Stimulated activated CD4-positive, alpha-beta T cell treated with anti-CD3 and anti-CD28 coated beads, Interleukin-15, amount 100 ng/mL, for 1 hour (primary cell): ENCODE results near the gene PATE4.
"Not testable (repeated sequence)": the region's sequence is repeated elsewhere in the genome, so short reads cannot be mapped to it uniquely, and the experiment has no call there.

Experiments
- DNase-seq, 2 donors: peaks; one replicate each; pipeline ENCODE4 v3.0.0-alpha.2; 2020; ENCODE audit warnings: low read depth in 1 of 2, low spot score in 1 of 2

PATE4 gene, protein sequence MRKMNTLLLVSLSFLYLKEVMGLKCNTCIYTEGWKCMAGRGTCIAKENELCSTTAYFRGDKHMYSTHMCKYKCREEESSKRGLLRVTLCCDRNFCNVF

DNA sequence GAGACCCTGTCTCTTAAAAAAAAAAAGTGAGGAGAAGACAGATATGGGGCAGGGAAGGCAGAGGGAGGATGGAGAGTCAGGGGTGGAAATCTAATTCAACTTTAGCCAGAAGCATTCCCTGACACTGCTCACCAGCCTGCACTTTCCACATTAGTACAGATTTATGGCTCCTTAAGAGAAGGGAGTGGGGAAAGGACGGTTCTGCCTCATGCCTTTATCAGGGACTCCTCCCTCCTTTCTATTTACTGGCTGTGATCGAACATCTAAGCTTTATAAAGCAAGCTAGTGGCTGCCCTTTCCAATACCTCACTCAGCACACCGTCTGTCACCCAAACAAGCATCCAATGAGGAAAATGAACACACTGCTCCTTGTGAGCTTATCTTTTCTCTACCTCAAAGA is at the start of gene PATE4:
TSS of gene PATE4 (plus strand) at position 301 of the 400 bp plus-strand sequence. CDS start at position 345, 44 bp downstream.
- DNase-seq, result no peak

DNA sequence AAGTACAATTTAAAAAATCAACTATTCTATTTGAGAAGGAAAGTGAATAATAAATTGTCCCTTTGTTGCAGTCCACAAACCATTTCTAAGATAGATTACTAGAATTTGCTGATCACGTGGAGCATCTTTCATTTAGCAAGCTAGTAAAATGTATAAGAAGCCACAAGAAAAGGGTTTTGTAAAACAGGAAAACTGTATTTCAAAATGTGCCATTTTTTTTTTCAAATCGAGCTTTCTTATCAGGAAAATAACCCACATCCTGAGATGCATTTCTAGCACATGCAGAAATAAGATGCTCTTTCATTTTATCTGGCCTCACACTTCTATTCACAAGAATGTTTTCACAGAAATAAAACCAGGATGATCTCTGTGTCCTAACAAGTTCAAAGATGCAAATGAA is 48.4 kb upstream of the PATE4 start:
- no peak for DNase-seq

DNA sequence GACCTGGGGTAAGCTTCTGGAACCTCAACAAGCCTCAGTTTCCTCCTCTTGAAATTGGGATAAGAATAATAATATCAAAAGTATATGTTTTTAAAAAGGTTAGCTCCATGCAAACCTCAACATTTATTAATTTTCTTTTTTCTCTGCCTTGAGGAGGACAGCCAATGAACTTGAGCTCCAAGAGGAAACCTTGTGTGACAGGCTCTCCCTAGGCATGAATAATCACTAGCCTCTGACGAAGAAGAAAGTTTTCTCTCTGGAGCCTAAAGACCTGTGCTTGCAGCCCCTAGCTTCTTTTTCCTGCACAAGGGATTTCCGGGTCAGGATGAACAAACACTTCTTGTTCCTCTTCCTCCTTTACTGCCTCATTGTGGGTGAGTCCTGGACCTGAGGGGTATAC is 45.3 kb upstream of the PATE4 start, which contains the start of gene PATE3:
TSS of gene PATE3 (plus strand) at position 301 of the 400 bp plus-strand sequence. CDS start at position 326, 25 bp downstream.
- DNase-seq, result no peak

DNA sequence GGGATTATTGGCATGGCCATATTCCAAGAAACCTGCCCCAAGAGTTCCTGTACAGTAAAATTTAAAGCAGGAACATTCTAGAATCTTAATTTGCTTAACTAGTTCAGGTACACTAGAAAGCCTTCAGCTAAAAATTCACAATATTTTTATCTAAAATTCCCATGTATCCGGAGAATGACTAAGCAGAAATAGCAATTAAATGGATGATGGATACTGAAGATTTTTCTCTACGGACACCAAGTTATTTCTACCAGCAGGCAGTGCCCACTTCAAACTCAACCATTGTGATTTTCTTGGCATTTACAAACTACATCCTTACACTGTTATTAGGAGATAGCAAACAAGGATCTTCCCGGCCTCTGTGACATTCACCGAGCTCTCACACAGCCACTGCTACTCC is 42.3 kb upstream of the PATE4 start:
- DNase-seq, result no peak

DNA sequence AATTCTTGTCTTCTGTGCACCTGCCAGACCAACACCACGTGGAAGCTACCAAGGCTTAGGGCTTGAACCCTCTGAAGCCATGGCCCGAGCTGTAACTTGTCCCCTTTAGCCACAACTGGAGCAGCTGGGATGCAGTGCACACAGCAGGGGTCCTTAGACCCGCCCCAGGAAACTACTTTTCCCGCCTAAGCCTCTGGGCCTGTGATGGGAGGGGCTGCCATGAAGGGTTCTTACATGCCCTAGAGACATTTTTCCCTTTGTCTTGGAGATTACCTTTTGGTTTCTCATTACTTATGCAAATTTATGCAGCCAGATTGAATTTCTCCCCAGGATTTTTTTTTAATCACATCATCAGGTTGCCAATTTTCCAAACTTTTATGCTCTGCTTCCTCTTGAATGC is 35.5 kb upstream of the PATE4 start:
- no peak for DNase-seq

DNA sequence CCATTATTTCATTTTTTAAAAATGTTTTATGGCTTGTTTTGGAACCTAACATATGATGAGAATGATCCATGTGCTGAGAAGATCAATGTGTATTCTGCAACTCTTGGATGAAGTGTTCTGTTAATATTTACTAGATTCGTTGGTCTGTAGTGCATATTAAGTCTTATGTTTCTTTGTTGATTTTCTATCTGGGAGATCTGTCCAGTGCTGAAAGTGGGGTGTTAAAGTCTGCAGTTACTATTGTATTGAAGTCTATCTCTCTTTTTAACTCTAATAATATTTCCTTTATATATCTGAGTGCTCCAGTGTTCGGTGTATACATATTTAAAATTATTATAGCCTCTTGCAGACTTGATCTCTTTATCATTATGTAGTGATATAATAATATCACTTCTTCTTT is 33.3 kb upstream of the PATE4 start:
- no peak for DNase-seq

DNA sequence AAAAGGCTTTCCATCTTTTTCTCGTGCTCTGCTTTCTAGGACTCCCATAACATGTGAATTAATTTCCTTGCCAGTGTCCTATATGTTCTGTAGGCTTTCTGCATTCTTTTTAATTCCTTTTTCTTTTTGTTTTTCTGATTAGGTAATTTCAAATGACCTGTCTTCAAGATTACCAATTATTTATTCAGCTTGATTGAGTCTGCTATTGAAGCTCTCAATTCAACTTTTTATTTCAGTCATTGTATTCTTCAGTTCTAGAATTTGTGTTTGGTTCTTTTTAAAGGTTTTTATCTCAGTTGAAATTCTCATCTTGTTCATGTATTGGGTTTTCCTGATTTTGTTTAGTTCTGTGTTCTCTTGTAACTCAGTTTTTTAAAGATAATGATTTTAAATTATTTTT is 30.7 kb upstream of the PATE4 start:
- no peak for DNase-seq

DNA sequence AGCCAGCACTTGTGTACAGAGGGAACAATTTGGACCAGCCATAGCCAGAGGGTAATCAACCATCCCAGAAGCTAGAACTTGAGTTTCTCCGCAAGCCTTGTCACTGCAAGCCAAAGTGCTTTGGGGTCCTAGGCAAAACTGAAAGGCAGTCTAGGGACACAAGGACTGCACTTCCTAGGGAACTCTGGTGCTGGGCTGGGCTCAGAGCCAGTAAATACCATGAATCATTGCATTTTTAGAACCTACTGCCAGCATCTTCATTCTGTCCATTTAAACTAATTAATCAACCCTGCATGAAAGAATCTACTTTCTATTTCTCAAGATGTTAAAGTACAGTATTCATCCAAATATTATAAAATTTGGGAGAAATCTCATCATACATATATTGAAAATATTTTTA is 25.2 kb upstream of the PATE4 start:
- DNase-seq, result no peak

DNA sequence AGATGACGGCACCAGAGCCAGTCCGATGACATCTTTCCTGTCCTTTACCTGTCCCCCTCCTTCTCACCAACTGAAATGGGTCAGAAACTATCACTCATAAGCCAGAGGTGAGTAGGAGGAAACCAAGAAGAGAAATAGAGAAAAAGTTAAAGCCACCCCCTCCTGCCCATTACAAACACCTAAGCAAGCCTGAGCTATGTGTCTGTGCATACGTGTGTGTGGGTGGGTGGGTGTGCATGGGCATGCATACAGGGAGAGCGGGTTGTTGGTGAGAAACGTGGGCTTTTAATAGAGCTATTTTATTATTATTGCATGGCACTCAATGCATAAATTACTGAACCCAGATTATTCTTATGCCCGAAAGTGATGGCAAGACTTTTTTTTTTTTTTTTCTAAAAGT is 2.6 kb downstream of the PATE4 start:
- DNase-seq, result no peak

DNA sequence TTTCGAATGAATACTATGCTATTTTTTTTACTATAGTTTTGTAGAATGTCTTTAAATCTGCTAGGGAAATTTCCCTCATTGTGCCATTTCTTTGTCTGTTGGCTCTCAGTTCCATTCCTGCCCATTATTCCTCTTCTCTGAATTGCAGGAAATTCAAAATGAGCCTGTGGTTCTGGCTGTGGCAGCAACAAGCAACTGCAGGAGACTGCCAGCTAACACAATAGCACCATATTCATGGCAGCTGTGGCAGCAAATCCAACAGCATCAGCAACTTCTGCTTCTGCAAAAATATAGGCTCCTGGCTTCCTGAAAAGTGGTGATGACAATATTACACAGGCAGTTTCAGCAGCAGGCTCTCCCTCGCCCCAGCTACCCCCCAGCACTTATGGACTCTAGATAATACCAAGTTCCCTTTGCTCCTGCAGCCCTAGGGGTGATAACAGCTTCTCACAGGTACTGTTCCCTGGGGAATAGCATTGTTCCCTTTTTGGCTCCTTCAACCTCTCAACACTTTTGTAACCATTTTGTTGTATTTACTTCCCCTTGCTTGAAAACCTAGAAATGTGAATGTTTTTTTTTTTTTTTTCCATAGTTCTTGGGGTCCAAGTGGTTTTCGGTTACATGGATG is 9.3 kb downstream of the PATE4 start:
- DNase-seq, result no peak

DNA sequence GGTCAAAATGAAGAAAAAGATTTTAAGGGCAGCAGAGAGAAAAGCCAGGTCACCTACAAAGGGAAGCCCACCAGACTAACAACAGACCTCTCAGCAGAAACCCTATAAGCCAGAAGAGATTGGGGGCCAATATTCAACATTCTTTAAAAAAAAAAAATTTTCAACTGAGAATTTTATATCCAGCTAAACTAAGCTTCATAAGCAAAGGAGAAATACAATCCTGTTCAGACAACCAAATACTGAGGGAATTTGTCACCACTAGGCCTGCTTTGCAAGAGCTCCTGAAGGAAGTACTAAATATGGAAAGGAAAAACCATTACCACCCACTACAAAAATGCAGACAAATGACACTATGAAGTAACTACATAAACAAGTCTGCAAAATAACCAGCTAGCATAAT is 13.1 kb downstream of the PATE4 start:
- no peak for DNase-seq

DNA sequence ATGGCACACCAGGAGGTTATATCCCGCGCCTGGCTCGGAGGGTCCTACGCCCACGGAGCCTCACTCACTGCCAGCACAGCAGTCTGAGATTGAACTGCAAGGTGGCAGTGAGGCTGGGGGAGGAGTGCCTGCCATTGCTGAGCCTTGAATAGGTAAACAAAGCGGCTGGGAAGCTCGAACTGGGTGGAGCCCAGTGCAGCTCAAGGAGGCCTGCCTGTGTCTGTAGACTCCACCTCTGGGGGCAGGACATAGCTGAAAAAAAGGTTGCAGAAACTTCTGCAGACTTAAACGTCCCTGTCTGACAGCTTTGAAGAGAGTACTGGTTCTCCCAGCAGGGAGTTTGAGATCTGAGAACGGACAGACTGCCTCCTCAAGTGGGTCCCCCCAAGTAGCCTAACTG is 24.6 kb downstream of the PATE4 start:
- DNase-seq, result not testable (repeated sequence)

DNA sequence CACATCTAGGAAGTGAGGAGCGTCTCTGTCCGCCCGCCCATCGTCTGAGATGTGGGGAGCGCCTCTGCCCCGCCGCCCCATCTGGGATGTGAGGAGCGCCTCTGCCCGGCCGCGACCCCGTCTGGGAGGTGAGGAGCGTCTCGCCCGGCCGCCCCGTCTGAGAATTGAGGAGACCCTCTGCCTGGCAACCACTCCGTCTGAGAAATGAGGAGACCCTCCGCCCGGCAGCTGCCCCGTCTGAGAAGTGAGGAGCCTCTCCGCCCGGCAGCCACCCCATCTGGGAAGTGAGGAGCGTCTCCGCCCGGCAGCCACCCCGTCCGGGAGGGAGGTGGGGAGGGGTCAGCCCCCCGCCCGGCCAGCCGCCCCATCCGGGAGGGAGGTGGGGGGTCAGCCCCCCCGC is 29.7 kb downstream of the PATE4 start:
- DNase-seq, result not testable (repeated sequence)

DNA sequence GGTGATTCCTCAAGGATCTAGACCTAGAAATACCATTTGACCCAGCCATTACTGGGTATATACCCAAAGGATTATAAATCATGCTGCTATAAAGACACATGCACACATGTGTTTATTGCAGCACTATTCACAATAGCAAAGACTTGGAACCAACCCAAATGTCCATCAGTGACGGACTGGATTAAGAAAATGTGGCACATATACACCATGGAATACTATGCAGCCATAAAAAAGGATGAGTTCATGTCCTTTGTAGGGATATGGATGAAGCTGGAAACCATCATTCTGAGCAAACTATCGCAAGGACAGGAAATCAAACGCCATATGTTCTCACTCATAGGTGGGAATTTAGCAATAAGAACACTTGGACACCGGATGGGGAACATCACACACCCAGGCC is 32.2 kb downstream of the PATE4 start:
- not testable (repeated sequence) for DNase-seq

DNA sequence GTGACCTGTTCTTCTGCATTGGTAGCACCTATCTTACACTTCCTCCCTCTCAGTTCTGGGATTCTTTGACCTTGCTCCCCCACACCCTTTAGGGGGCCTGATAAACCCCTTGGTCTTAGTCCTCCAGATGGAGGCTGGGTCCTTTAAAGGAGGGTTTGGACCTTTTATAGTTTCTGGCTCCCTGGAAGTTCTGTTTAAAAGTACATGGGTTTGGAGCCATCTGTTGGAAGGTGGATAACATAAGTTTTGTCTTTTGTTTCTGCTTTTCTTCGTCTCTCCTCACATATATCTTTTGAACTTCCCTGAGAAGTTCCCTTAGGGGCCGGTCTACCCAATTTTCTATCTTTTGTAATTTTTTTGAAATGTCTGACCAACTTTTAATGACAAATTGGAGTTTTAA is 36.4 kb downstream of the PATE4 start:
- DNase-seq, result no peak

DNA sequence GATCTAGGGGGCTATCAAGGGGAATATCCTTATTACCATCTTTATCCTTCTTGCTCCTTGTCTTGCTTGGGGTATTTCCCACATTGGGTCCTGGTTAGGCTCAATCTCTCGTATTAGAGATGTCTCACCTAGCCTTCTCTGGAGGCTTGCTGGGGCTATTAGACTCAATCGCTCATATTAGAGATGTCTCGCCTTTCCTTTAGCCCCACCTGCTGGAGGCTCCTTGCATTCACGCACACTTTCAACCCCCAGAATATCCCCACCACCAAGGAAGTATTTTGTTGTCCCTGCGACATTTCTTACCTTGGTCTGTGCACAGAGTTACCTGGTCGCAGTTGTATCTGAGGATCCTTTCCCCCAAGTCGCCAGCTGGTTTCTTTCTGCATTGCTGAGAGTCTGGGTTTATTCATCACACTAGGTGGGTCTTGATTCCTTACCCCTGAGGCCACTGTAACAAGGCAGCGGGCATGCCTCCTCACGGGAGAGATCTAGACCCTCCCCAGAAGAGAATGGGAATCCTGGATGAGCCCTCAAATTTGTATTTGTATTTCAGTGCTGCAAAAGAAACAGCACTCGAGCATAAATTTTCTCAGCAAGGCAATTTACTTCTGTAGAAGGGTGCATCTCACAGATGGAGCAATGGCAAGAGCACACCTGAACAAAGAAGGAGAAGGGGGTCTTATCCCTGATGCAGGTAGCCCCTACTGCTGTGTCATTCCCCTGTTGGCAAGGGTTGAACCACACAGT is 38.4 kb downstream of the PATE4 start:
- no peak for DNase-seq

DNA sequence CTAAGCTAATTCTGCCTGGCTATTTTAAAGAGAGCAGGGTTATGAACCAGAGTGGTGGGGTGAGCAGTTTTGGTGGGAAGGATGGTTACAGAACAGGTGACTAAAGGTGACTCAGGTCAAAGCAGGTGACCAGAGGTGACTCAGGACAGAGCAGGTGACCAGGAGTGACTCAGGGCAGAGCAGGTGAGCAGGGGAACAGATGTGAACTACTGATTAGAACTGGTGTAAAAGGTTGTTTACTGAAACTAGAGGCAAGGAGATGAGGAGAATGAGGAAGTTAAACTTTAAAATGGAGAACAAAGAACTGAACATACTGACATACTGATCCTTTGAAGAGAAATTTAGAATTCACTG is 39.0 kb downstream of the PATE4 start:
- DNase-seq, result no peak

DNA sequence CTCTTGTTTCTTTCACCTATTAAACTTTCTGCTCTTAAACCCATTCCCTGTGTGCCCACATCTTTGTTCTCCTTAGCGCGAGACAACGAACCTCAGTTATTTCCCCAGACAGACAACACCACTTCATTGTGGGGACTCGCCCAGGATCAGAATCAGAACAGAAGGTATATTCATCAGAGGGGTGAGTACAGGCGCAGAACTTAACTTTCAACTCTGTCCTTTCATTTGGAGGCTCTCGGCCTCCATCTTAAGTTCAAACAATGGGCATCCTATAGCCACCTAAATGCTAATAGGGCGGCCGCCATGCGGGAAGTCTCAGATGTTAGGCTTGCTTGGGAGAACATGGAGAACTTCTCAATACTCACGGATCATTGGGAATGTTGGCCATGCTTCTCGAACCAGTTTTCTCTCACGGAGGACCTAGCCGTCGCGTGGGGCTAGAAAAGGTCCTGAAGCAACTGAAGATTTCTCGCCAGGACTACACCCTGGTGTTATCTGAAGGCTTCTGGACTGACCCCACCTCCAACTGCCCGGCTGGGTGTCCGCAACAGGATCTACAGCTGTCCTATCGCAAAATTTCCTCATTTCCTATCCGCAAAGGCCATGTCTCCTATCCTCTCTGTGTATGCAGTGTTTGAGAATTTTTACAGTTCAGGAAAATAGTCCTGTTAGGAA is 40.9 kb downstream of the PATE4 start:
- DNase-seq, result no peak

DNA sequence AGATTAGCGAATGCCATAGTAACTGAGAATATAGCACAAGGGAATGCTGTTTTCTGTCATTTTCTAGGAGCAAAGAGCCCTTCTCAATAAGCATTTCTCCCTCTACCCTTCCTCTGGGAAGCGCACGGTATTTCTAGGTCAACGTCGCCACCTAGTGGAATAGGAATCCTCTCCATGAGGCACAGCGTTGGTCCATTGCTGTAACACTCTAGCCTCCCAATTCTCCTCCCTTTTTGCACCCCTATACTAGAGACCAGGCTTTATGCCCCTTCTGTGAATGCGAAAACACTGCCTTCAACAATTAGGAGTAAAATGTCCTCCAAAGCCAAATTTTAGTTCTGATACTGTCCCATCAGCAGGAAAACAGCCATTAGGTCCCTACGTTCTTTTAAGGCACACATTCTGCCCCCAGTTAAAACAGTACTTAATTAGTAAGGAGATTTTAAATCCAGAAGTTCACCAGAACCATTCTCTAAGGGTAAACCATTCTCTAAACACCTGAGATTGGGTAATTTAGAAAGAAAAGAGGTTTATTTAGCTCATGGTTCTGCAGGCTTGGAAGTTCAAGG is 41.5 kb downstream of the PATE4 start:
- DNase-seq, result no peak

DNA sequence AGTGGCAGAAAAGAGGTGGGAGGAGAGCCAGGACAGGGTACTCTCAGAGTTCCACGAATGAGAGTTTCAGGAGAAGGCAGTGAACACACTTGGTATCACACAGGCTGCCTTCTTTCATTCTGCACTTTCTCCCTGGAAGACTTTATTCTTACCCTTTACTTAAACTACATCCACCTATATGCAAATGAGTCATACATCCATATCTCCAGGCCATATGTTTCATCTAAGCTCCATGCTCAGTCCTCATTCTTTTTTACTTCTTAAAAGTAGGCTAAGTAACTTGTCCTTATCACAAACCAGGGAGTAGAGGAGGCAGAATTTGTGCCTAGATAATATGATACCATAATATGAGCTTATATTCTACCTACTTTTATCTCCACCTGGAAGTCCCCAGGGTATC is 48.2 kb downstream of the PATE4 start:
- no peak for DNase-seq

DNA sequence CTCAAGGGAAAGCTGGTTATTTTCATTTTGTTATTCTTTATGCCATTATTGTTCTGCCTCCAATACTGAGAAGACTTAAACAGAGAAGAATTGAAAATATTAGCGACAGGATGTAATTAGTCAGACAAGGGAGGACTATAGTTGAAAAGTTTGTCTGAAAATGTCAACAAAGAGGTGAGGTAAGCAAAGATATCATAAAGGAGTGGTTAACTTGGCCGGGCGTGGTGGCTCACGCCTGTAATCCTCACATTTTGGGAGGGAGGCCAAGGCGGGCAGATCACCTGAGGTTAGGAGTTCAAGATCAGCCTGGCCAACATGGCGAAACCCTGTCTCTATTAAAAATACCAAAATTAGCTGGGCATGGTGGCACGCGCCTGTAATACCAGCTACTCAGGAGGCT is 50.3 kb downstream of the PATE4 start:
- no peak for DNase-seq

DNA sequence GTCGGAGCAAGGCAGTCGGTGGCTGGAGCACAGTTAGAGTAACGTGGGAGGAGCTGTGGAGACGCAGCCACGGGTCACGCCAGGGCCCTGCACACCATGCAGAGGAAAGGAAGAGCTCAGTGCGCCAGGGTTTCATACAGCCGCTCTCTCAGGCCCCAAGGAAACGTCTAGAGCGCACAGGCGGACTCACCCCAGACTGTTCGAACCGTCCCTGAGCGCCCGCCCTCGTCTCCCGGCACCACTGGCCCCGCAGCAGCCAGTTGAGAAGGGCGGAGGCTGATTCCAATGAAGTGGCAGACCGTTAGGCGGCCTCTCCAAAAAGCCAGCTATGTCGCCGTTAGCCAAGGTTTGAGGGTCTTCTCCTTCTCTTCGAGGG is 53.9 kb downstream of the PATE4 start:
- DNase-seq, result no peak
